Osteoblast (primary cell): Measurements from ENCODE around the gene PAK1. TPM values are rescaled to one million over a fixed set of nuclear protein-coding genes. Genes with fewer than 3 reads are reported as not detected.
A peak's percentile ranks its signal among the peaks of the same experiment; 100 is the strongest.

Source experiments
- DNase-seq: peaks from one replicate; pipeline ENCODE4 v3.0.0; 2011; ENCODE audit warnings: low spot score, mixed read lengths; ENCODE audit not compliant: insufficient read length; ENCODE audit errors: missing footprints
- H2AFZ ChIP-seq: 2 replicates; pipeline ENCODE4 v1.6.0; 2011; ENCODE audit warnings: mild to moderate bottlenecking, low read length
- H3K27ac ChIP-seq: 2 replicates; pipeline ENCODE4 v1.5.1; 2011; ENCODE audit warnings: mild to moderate bottlenecking, low read depth, low read length, moderate library complexity
- H3K27me3 ChIP-seq: 2 replicates; pipeline ENCODE4 v1.6.0; 2012; ENCODE audit warnings: mild to moderate bottlenecking, control low read depth, inconsistent platforms, low read length, moderate library complexity; ENCODE audit not compliant: insufficient read depth
- H3K36me3 ChIP-seq: 2 replicates; pipeline ENCODE4 v1.5.1; 2011; ENCODE audit warnings: mild to moderate bottlenecking, low read length, control low read depth, moderate library complexity; ENCODE audit not compliant: insufficient read depth
- H3K4me1 ChIP-seq: 2 replicates; pipeline ENCODE4 v1.5.1; 2011; ENCODE audit warnings: mild to moderate bottlenecking, low read length, control low read depth, moderate library complexity; ENCODE audit not compliant: insufficient read depth
- H3K4me2 ChIP-seq: 2 replicates; pipeline ENCODE4 v1.6.0; 2011; ENCODE audit warnings: mild to moderate bottlenecking, low read length; ENCODE audit not compliant: insufficient read depth
- H3K4me3 ChIP-seq: fragments of 200-600 bp; sonication (generic); 3 replicates; pipeline ENCODE4 v1.5.1; 2012; ENCODE audit warnings: mild to moderate bottlenecking, low read length, inconsistent platforms; ENCODE audit not compliant: insufficient read depth
- H3K79me2 ChIP-seq: 2 replicates; pipeline ENCODE4 v1.6.0; 2012; ENCODE audit warnings: mild to moderate bottlenecking, low read length, control low read depth, inconsistent platforms; ENCODE audit not compliant: insufficient read depth
- H3K9me3 ChIP-seq: 2 replicates; pipeline ENCODE4 v1.5.1; 2011; ENCODE audit warnings: low read depth, low read length, control low read depth
- H4K20me1 ChIP-seq: 2 replicates; pipeline ENCODE4 v1.6.0; 2012; ENCODE audit warnings: mild to moderate bottlenecking, low read length, control low read depth; ENCODE audit not compliant: insufficient read depth
- CTCF ChIP-seq: IDR thresholded peaks from 2 replicates; pipeline ENCODE4 v1.5.1; 2011; ENCODE audit warnings: mild to moderate bottlenecking, low read depth, low read length, moderate library complexity; ENCODE audit errors: extremely low read depth
- total RNA-seq: library from RNA; depleted of rRNA; stranded (reverse); fragments of >200 nt; gene quantifications from 2 replicates; pipeline ENCODE4 v1.2.3, GENCODE V29; 2012

Gene PAK1
- total RNA-seq, 1 donor: 34.4 TPM

- peaks cover 12% of the 10 kb centered on the region for H3K4me1 ChIP-seq
- TF ChIP-seq CTCF: no peak
- no peak overlapping the region for H3K27ac ChIP-seq
- no peaks in the 10 kb centered on the region for H3K9me3 ChIP-seq
- H3K4me3 ChIP-seq: no peak overlapping the region
- H3K36me3 ChIP-seq: no peaks in the 10 kb centered on the region
- no peak overlapping the region for H3K4me2 ChIP-seq
- H4K20me1 ChIP-seq: no peaks in the 10 kb centered on the region
- H3K27me3 ChIP-seq: peaks cover 10% of the 10 kb centered on the region
- no peaks in the 10 kb centered on the region for H3K79me2 ChIP-seq
- H2AFZ ChIP-seq: no peak overlapping the region
- peak; percentile 83 for DNase-seq
Measured at GRCh38 chr11:77506857-77507256, 33.0 kb upstream of the PAK1 start.

- Histone ChIP-seq H3K4me1 (peaks cover 12% of the 10 kb centered on the region), H4K20me1 (no peaks in the 10 kb centered on the region), H3K4me2 (no peak overlapping the region), H2AFZ (no peak overlapping the region), H3K36me3 (no peaks in the 10 kb centered on the region), H3K79me2 (no peaks in the 10 kb centered on the region), H3K9me3 (no peaks in the 10 kb centered on the region), H3K4me3 (no peak overlapping the region), H3K27ac (no peak overlapping the region), H3K27me3 (peaks cover 4% of the 10 kb centered on the region)
- no peak for DNase-seq
- no peak for TF ChIP-seq CTCF
Measured at GRCh38 chr11:77505956-77506355, 32.1 kb upstream of the PAK1 start.

GRCh38 chr11:77503006-77503405 lies 29.1 kb upstream of the PAK1 start:
- no peak overlapping the region for H3K4me2 ChIP-seq

GRCh38 chr11:77502346-77502905 lies 28.5 kb upstream of the PAK1 start:
- H3K27ac ChIP-seq: no peak overlapping the region
- peaks cover 3% of the 10 kb centered on the region for H3K27me3 ChIP-seq
- TF ChIP-seq CTCF: no peak
- H4K20me1 ChIP-seq: no peaks in the 10 kb centered on the region
- no peak overlapping the region for H2AFZ ChIP-seq
- no peaks in the 10 kb centered on the region for H3K9me3 ChIP-seq
- H3K4me1 ChIP-seq: peaks cover 12% of the 10 kb centered on the region
- no peaks in the 10 kb centered on the region for H3K79me2 ChIP-seq
- no peaks in the 10 kb centered on the region for H3K36me3 ChIP-seq
- H3K4me2 ChIP-seq: no peak overlapping the region
- DNase-seq: peak; percentile 38
- H3K4me3 ChIP-seq: no peak overlapping the region

More at GRCh38 chr11:77503006-77503405, 29.1 kb upstream of the PAK1 start:
- peaks cover 3% of the 10 kb centered on the region for H3K27me3 ChIP-seq
- H3K9me3 ChIP-seq: no peaks in the 10 kb centered on the region
- H3K4me1 ChIP-seq: peaks cover 12% of the 10 kb centered on the region
- no peak for TF ChIP-seq CTCF
- no peaks in the 10 kb centered on the region for H4K20me1 ChIP-seq
- no peak overlapping the region for H3K4me3 ChIP-seq
- DNase-seq: peak; percentile 93
- no peaks in the 10 kb centered on the region for H3K36me3 ChIP-seq
- no peaks in the 10 kb centered on the region for H3K79me2 ChIP-seq
- H3K27ac ChIP-seq: no peak overlapping the region
- no peak overlapping the region for H2AFZ ChIP-seq
